ENCODE results near the gene FOXI1. TPM values are rescaled to one million over a fixed set of nuclear protein-coding genes. Genes with fewer than 3 reads are reported as not detected.

Gene FOXI1
- total and polyA plus RNA-seq, 2 donors (not counting 3 experiments of a cell fraction or from before 2014, with no cell fraction given) = not detected

DNA sequence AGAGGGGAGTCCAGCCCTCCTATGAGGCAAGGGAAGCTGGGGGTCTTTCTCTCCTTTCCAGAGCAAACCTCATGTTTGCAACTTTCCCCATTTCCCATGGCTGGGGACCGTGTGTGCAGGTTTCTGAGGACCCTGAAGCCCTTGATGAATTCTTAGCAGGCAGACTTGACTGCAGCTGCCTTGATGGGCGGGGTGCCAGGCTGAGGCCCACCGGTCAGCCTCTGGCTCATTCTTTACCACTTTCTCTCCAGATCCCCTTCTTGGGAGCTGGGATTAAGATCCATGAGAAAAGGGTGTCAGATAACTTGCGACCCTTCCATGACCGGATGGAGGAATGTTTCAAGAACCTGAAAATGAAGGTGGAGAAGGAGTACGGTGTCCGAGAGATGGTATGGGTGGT, 30.0 kb upstream of the FOXI1 start:
- H3K9me3 ChIP-seq (replicated peaks; ENCODE audit: control insufficient read depth, insufficient read depth, low read length) = no peaks in the 10 kb centered on the region
- TF ChIP-seq POLR2AphosphoS5 (IDR thresholded peaks at IDR 0.05; ENCODE audit: insufficient read depth, low read depth, low read length) (no peak), GATA2 (IDR thresholded peaks at IDR 0.05; ENCODE audit: insufficient read depth, insufficient read length, low read depth, low read length) (no peak), CTCF (IDR thresholded peaks at IDR 0.05; ENCODE audit: extremely low read depth in 1 of 2, insufficient read depth in 1 of 2, low read depth in 1 of 2, low read length in 2 of 2) (no peak), JUN (IDR thresholded peaks at IDR 0.05; ENCODE audit: borderline replicate concordance, insufficient read depth, insufficient read length, low read depth) (no peak), POLR2A (IDR thresholded peaks at IDR 0.05; ENCODE audit: low read depth, low read length) (no peak)
- H3K27ac ChIP-seq (ENCODE audit: insufficient read depth, low read depth, low read length) = no peak overlapping the region
- dilution Hi-C loops (cut with MboI; ENCODE audit: extremely low pct_ligation_motif_present, low sequenced_read_pairs) = loop anchor here (25.0 kb wide), 1 partner anchor 112 kb away; no protein-coding TSS in a partner anchor
- H3K36me3 ChIP-seq (ENCODE audit: control insufficient read depth in 2 of 2, extremely low read depth in 1 of 2, insufficient read depth in 2 of 2, low read length in 2 of 2) = no peaks in the 10 kb centered on the region
- no peak overlapping the region for H3K4me2 ChIP-seq (ENCODE audit: insufficient read depth, low read length)
- DNase-seq (ENCODE audit: low read depth, low spot score) = no peak
- no peak overlapping the region for H3K4me3 ChIP-seq (replicated peaks in 1 of 3; ENCODE audit: insufficient read depth in 1 of 3, low read depth in 1 of 3, low read length in 3 of 3)
- FAIRE-seq = no peak
- no peak overlapping the region for H2AFZ ChIP-seq (ENCODE audit: low read depth, low read length)
- ChIA-PET CTCF (interaction anchor here (1.3 to 2.7 kb wide), 3 partner anchors 95 to 374 kb away, joined by 3 to 12 read pairs (median 4); partner anchors contain the start of gene INSYN2B), POLR2A (no interaction called here)
- no peaks in the 10 kb centered on the region for H3K9me1 ChIP-seq (replicated peaks; ENCODE audit: control insufficient read depth, extremely low read depth, insufficient read depth, low read length)
- no peaks in the 10 kb centered on the region for H3K4me1 ChIP-seq (ENCODE audit: control insufficient read depth, extremely low read depth, insufficient read depth, low read length)
- intact Hi-C loops (cut with micrococcal nuclease) = no loop called here
- H3K9ac ChIP-seq (replicated peaks; ENCODE audit: extremely low read depth, insufficient read depth, low read length) = no peak overlapping the region
- no TSS peak for BruUV-seq (replicated peaks)
- no peaks in the 10 kb centered on the region for H4K20me1 ChIP-seq (replicated peaks; ENCODE audit: control insufficient read depth, extremely low read depth, insufficient read depth, low read length)
- no peaks in the 10 kb centered on the region for H3K27me3 ChIP-seq (ENCODE audit: control insufficient read depth in 2 of 2, insufficient read depth in 2 of 2, low read length in 2 of 2)
- no peaks in the 10 kb centered on the region for H3K79me2 ChIP-seq (ENCODE audit: control insufficient read depth, insufficient read depth, low read length)

DNA sequence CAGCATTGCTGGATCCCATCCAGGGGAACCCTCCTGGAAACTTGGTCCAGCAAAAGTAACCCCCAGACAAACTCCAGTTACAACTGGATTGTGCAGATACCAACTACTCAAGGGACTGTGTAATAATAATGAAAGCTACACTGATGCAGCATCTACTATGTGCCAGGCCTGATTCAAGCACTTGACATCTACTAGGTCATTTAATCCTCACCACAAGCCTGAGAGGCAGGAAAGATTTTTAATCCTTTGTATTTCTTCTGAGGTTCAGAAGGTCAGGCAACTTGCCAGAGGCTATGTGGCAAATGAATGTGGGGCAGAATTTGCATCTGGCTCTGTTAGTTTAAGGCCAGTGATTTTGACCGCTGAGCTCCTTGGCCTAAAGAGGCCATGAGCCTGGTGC, 29.5 kb upstream of the FOXI1 start:
- Histone ChIP-seq H2AFZ (ENCODE audit: low read depth, low read length) (no peak overlapping the region), H3K4me1 (ENCODE audit: control insufficient read depth, extremely low read depth, insufficient read depth, low read length) (no peaks in the 10 kb centered on the region), H3K4me3 (replicated peaks in 1 of 3; ENCODE audit: insufficient read depth in 1 of 3, low read depth in 1 of 3, low read length in 3 of 3) (no peak overlapping the region), H4K20me1 (replicated peaks; ENCODE audit: control insufficient read depth, extremely low read depth, insufficient read depth, low read length) (no peaks in the 10 kb centered on the region), H3K36me3 (ENCODE audit: control insufficient read depth in 2 of 2, extremely low read depth in 1 of 2, insufficient read depth in 2 of 2, low read length in 2 of 2) (no peaks in the 10 kb centered on the region), H3K9ac (replicated peaks; ENCODE audit: extremely low read depth, insufficient read depth, low read length) (no peak overlapping the region), H3K79me2 (ENCODE audit: control insufficient read depth, insufficient read depth, low read length) (no peaks in the 10 kb centered on the region), H3K27me3 (ENCODE audit: control insufficient read depth in 2 of 2, insufficient read depth in 2 of 2, low read length in 2 of 2) (no peaks in the 10 kb centered on the region), H3K4me2 (ENCODE audit: insufficient read depth, low read length) (no peak overlapping the region), H3K27ac (ENCODE audit: insufficient read depth, low read depth, low read length) (no peak overlapping the region), H3K9me3 (replicated peaks; ENCODE audit: control insufficient read depth, insufficient read depth, low read length) (no peaks in the 10 kb centered on the region), H3K9me1 (replicated peaks; ENCODE audit: control insufficient read depth, extremely low read depth, insufficient read depth, low read length) (no peaks in the 10 kb centered on the region)
- FAIRE-seq (no peak), DNase-seq (ENCODE audit: low read depth, low spot score) (no peak)
- BruUV-seq (replicated peaks) = no TSS peak
- dilution Hi-C loops (cut with MboI; ENCODE audit: extremely low pct_ligation_motif_present, low sequenced_read_pairs) (loop anchor here (25.0 kb wide), 1 partner anchor 111 kb away; no protein-coding TSS in a partner anchor), intact Hi-C loops (cut with micrococcal nuclease) (no loop called here)
- POLR2A ChIA-PET = no interaction called here
- CTCF ChIA-PET = interaction anchor here (1.3 kb wide), 1 partner anchor 96 kb away, joined by 4 read pairs; the partner anchor contains the start of gene INSYN2B
- TF ChIP-seq MAX (IDR thresholded peaks at IDR 0.05; ENCODE audit: insufficient read depth, insufficient read length) (no peak), JUN (IDR thresholded peaks at IDR 0.05; ENCODE audit: borderline replicate concordance, insufficient read depth, insufficient read length, low read depth) (no peak), GATA2 (IDR thresholded peaks at IDR 0.05; ENCODE audit: insufficient read depth, insufficient read length, low read depth, low read length) (no peak), CTCF (IDR thresholded peaks at IDR 0.05; ENCODE audit: extremely low read depth in 1 of 2, insufficient read depth in 1 of 2, low read depth in 1 of 2, low read length in 2 of 2) (no peak), POLR2A (IDR thresholded peaks at IDR 0.05; ENCODE audit: low read depth, low read length) (no peak), FOS (IDR thresholded peaks at IDR 0.05; ENCODE audit: borderline replicate concordance, insufficient read depth, low read length) (no peak), EZH2 (IDR thresholded peaks at IDR 0.05; ENCODE audit: borderline replicate concordance, low read depth, low read length, severe bottlenecking) (no peak), POLR2AphosphoS5 (IDR thresholded peaks at IDR 0.05; ENCODE audit: insufficient read depth, low read depth, low read length) (no peak)
